GM23338 (cell line): Measurements from ENCODE around the gene PARVB. TPM values are rescaled to one million over a fixed set of nuclear protein-coding genes. Genes with fewer than 3 reads are reported as not detected.

Experiments
- ATAC-seq: fragments of 200-7000 bp; cut with Tn5 transposase; 3 replicates; pipeline ENCODE4 v1.9.1; 2020
- DNase-seq: peaks from one replicate; pipeline ENCODE4 v3.0.0-alpha.2; 2015; ENCODE audit warnings: low spot score
- H2AFZ ChIP-seq: fragments of 200-600 bp; sonication (generic); 2 replicates; pipeline ENCODE4 v1.8.0; 2016; ENCODE audit warnings: antibody characterized with exemption, mild to moderate bottlenecking, moderate library complexity
- H3F3A ChIP-seq: fragments of 200-600 bp; sonication (generic); replicated peaks from 2 replicates; pipeline ENCODE4 v1.8.0; 2017; ENCODE audit warnings: antibody characterized with exemption, mixed run types, low read depth
- H3K27ac ChIP-seq: fragments of 200-600 bp; sonication (generic); 2 replicates; pipeline ENCODE4 v1.6.1; 2016; ENCODE audit warnings: low read depth
- H3K27me3 ChIP-seq: fragments of 200-600 bp; sonication (generic); 2 replicates; pipeline ENCODE4 v1.8.0; 2016; ENCODE audit warnings: mild to moderate bottlenecking, mixed run types, moderate library complexity; ENCODE audit not compliant: insufficient read depth
- H3K36me3 ChIP-seq: fragments of 200-600 bp; sonication (generic); 2 replicates; pipeline ENCODE4 v1.8.0; 2016; ENCODE audit warnings: mild to moderate bottlenecking; ENCODE audit not compliant: insufficient read depth
- H3K4me1 ChIP-seq: fragments of 200-600 bp; sonication (generic); 2 replicates; pipeline ENCODE4 v1.8.0; 2016; ENCODE audit warnings: mild to moderate bottlenecking, moderate library complexity; ENCODE audit not compliant: insufficient read depth
- H3K4me2 ChIP-seq: fragments of 200-600 bp; sonication (generic); 2 replicates; pipeline ENCODE4 v1.7.1; 2017; ENCODE audit warnings: mixed run types
- H3K4me3 ChIP-seq: fragments of 200-600 bp; sonication (generic); 2 replicates; pipeline ENCODE4 v1.6.1; 2016; ENCODE audit warnings: mixed run types
- H3K79me2 ChIP-seq: fragments of 200-600 bp; sonication (generic); replicated peaks from 2 replicates; pipeline ENCODE4 v1.8.0; 2017; ENCODE audit warnings: mild to moderate bottlenecking; ENCODE audit not compliant: insufficient read depth
- H3K9me2 ChIP-seq: fragments of 200-600 bp; sonication (generic); 2 replicates; pipeline ENCODE4 v1.8.0; 2017; ENCODE audit not compliant: insufficient read depth
- H4K20me1 ChIP-seq: fragments of 200-600 bp; sonication (generic); replicated peaks from 2 replicates; pipeline ENCODE4 v1.8.0; 2017; ENCODE audit warnings: mild to moderate bottlenecking; ENCODE audit not compliant: insufficient read depth
- H3K27ac Mint-ChIP-seq: 2 replicates; pipeline ENCODE4 v1.8.0; 2020; ENCODE audit warnings: inconsistent platforms, mild to moderate bottlenecking, moderate library complexity, mixed read lengths
- H3K27me3 Mint-ChIP-seq: 3 replicates; pipeline ENCODE4 v1.8.0; 2022; ENCODE audit warnings: low read depth, mild to moderate bottlenecking, moderate library complexity, mixed read lengths, inconsistent platforms; ENCODE audit not compliant: insufficient read depth, poor library complexity
- H3K36me3 Mint-ChIP-seq: 3 replicates; pipeline ENCODE4 v1.8.0; 2021; ENCODE audit warnings: low read depth, mild to moderate bottlenecking, inconsistent platforms, moderate library complexity, mixed read lengths
- H3K4me1 Mint-ChIP-seq: 3 replicates; pipeline ENCODE4 v1.8.0; 2020; ENCODE audit warnings: mild to moderate bottlenecking, inconsistent platforms, mixed read lengths
- H3K4me3 Mint-ChIP-seq: 3 replicates; pipeline ENCODE4 v1.8.0; 2021; ENCODE audit warnings: moderate library complexity, mild to moderate bottlenecking, inconsistent platforms, mixed read lengths
- H3K9me3 Mint-ChIP-seq: 3 replicates; pipeline ENCODE4 v1.8.0; 2020; ENCODE audit warnings: moderate library complexity, mild to moderate bottlenecking, inconsistent platforms, mixed read lengths
- CREB1 ChIP-seq: fragments of 250-450 bp; sonication (Bioruptor Pico); IDR thresholded peaks from 2 replicates; pipeline ENCODE4 v1.5.0; 2020; ENCODE audit warnings: low read depth, mild to moderate bottlenecking, moderate library complexity
- CTCF ChIP-seq, 2 experiments: fragments of 200-600 bp in 1 of 2; sonication (generic) in 1 of 2; conservative IDR thresholded peaks; 2 replicates each; pipeline versions ENCODE4 v1.5.1 to v1.6.1; 2016 to 2017; ENCODE audit warnings: antibody characterized with exemption in 2 of 2, low read depth in 2 of 2, mild to moderate bottlenecking in 2 of 2, moderate library complexity in 1 of 2
- ETS1 ChIP-seq: IDR thresholded peaks from 2 replicates; pipeline ENCODE4 v1.6.1; 2016; ENCODE audit warnings: antibody characterized with exemption
- EZH2 ChIP-seq: fragments of 200-600 bp; sonication (generic); IDR thresholded peaks from one replicate; pipeline ENCODE4 v1.8.0; 2017; ENCODE audit warnings: antibody characterized with exemption, mild to moderate bottlenecking, low read depth; ENCODE audit not compliant: unreplicated experiment
- EZH2phosphoT487 ChIP-seq: fragments of 200-600 bp; sonication (generic); IDR thresholded peaks from one replicate; pipeline ENCODE4 v1.8.1; 2018; ENCODE audit warnings: antibody characterized with exemption; ENCODE audit not compliant: unreplicated experiment
- JUNB ChIP-seq: IDR thresholded peaks from one replicate; pipeline ENCODE4 v1.6.1; 2016; ENCODE audit warnings: antibody characterized with exemption; ENCODE audit not compliant: unreplicated experiment
- NANOG ChIP-seq: IDR thresholded peaks from 2 replicates; pipeline ENCODE4 v1.6.1; 2016; ENCODE audit warnings: antibody characterized with exemption, borderline replicate concordance
- POLR2AphosphoS5 ChIP-seq: IDR thresholded peaks from 2 replicates; pipeline ENCODE4 v1.6.1; 2016; ENCODE audit warnings: antibody characterized with exemption, low read depth
- REST ChIP-seq: IDR thresholded peaks from one replicate; pipeline ENCODE4 v1.6.1; 2018; ENCODE audit warnings: antibody characterized with exemption; ENCODE audit not compliant: unreplicated experiment
- STAT1 ChIP-seq: IDR thresholded peaks from one replicate; pipeline ENCODE4 v1.6.1; 2016; ENCODE audit warnings: antibody characterized with exemption; ENCODE audit not compliant: unreplicated experiment
- ZNF114 ChIP-seq: fragments of 250-450 bp; sonication (Bioruptor Pico); IDR thresholded peaks from 2 replicates; pipeline ENCODE4 v1.5.0; 2020; ENCODE audit warnings: mild to moderate bottlenecking, moderate library complexity
- ZNF331 ChIP-seq: fragments of 250-450 bp; sonication (Bioruptor Pico); IDR thresholded peaks from 2 replicates; pipeline ENCODE4 v1.5.0; 2020; ENCODE audit warnings: low read depth, mild to moderate bottlenecking, moderate library complexity
- ZNF462 ChIP-seq: fragments of 250-450 bp; sonication (Bioruptor Pico); IDR thresholded peaks from 2 replicates; pipeline ENCODE4 v1.5.0; 2020; ENCODE audit warnings: mild to moderate bottlenecking, moderate library complexity
- polyA plus RNA-seq: library from polyadenylated mRNA; unstranded; fragments of >200 nt; fragmentation: Nextera tagmentation; extraction: Ambion mirVana; gene quantifications from 2 replicates; pipeline ENCODE4 v1.2.1, GENCODE V29; 2016
- total RNA-seq: library from RNA; depleted of rRNA; stranded (reverse); fragments of >200 nt; shearing (Covaris generic); gene quantifications from 2 replicates; pipeline ENCODE4 v1.2.3, GENCODE V29; 2014

Gene PARVB
- total and polyA plus RNA-seq, 2 experiments from 2014 or later: 4.3 to 7.7 TPM

- Mint-ChIP-seq H3K4me3 (no peak overlapping the region), H3K4me1 (peaks cover 4% of the 10 kb centered on the region; the same call in 2 of the 3 replicates), H3K27ac (no peak overlapping the region; the same call in 1 of the 2 replicates), H3K36me3 (peaks cover 25% of the 10 kb centered on the region), H3K9me3 (peaks cover 13% of the 10 kb centered on the region; the same call in 2 of the 3 replicates), H3K27me3 (peaks cover 9% of the 10 kb centered on the region)
- no peak for TF ChIP-seq REST
- no peak for TF ChIP-seq ZNF114 (CRISPR knock-in tag)
- no peak for TF ChIP-seq NANOG
- no peak for TF ChIP-seq STAT1
- no peak for TF ChIP-seq EZH2
- no peak for TF ChIP-seq ZNF331 (CRISPR knock-in tag)
- TF ChIP-seq EZH2phosphoT487: no peak
- no peak for TF ChIP-seq ETS1
- TF ChIP-seq CTCF (conservative IDR thresholded peaks at IDR 0.05; ENCODE audit: low read depth in 2 of 2): no peak
- TF ChIP-seq CREB1 (CRISPR knock-in tag): no peak
- TF ChIP-seq JUNB: no peak
- TF ChIP-seq ZNF462: no peak
- TF ChIP-seq POLR2AphosphoS5: no peak
- H2AFZ ChIP-seq: no peak overlapping the region
- no peak overlapping the region for H3K27ac ChIP-seq
- no peaks in the 10 kb centered on the region for H4K20me1 ChIP-seq
- no peaks in the 10 kb centered on the region for H3F3A ChIP-seq
- H3K9me2 ChIP-seq: no peaks in the 10 kb centered on the region
- H3K4me3 ChIP-seq: no peak overlapping the region
- ATAC-seq (no peak), DNase-seq (no peak)
- no peaks in the 10 kb centered on the region; the same call in 1 of the 2 replicates for H3K36me3 ChIP-seq
- no peaks in the 10 kb centered on the region for H3K4me1 ChIP-seq
- H3K79me2 ChIP-seq: no peaks in the 10 kb centered on the region
- no peaks in the 10 kb centered on the region for H3K27me3 ChIP-seq
- H3K4me2 ChIP-seq: no peak overlapping the region
Observed at GRCh38 chr22:44099696-44100095, 75.6 kb downstream of the PARVB start.
